ENCODE data around the gene TMEM150C.
"Not testable (repeated sequence)": the region's sequence is repeated elsewhere in the genome, so short reads cannot be mapped to it uniquely, and the experiment has no call there.

TMEM150C gene

GRCh38 chr4:82484996-82485783, 76.6 kb downstream of the TMEM150C start:
- H3K36me3 ChIP-seq (ENCODE audit: control insufficient read depth, low read depth, low read length) = no peaks in the 10 kb centered on the region
- H3K9me3 ChIP-seq (ENCODE audit: control insufficient read depth, low read depth, low read length) = no peaks in the 10 kb centered on the region
- H3K9ac ChIP-seq (ENCODE audit: low read length) = no peak overlapping the region
- no peaks in the 10 kb centered on the region for H3K27me3 ChIP-seq (ENCODE audit: control insufficient read depth, insufficient read depth, low read length)
- H3K4me3 ChIP-seq (ENCODE audit: low read length) = no peak overlapping the region
- no peaks in the 10 kb centered on the region for H3K4me1 ChIP-seq (ENCODE audit: control insufficient read depth, low read depth, low read length)
- no peak overlapping the region for H3K27ac ChIP-seq (ENCODE audit: low read length)

DNA sequence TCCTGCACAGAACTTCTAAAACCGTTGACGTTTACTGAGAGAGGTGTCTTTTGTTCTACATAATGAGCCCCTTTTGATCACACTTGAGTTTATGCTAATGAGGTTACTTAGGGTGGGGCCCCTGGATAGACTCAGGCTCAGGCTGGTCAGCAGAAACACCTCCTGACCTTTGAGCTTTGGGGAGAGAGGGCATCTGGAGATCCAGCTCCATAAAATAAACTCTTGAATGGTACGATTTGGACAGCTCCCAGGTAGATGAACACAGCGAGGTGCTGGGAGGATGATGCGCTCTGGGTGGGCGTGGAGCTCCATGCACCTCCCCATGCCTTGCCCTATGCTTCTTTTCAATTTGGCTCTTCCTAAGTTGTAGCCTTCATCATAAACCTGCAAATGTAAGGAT, 79.4 kb downstream of the TMEM150C start:
- Histone ChIP-seq H3K4me3 (ENCODE audit: low read length) (no peak overlapping the region), H3K36me3 (ENCODE audit: control insufficient read depth, low read depth, low read length) (no peaks in the 10 kb centered on the region), H3K27ac (ENCODE audit: low read length) (no peak overlapping the region), H3K27me3 (ENCODE audit: control insufficient read depth, insufficient read depth, low read length) (no peaks in the 10 kb centered on the region), H3K9me3 (ENCODE audit: control insufficient read depth, low read depth, low read length) (no peaks in the 10 kb centered on the region), H3K4me1 (ENCODE audit: control insufficient read depth, low read depth, low read length) (no peaks in the 10 kb centered on the region), H3K9ac (ENCODE audit: low read length) (no peak overlapping the region)

DNA sequence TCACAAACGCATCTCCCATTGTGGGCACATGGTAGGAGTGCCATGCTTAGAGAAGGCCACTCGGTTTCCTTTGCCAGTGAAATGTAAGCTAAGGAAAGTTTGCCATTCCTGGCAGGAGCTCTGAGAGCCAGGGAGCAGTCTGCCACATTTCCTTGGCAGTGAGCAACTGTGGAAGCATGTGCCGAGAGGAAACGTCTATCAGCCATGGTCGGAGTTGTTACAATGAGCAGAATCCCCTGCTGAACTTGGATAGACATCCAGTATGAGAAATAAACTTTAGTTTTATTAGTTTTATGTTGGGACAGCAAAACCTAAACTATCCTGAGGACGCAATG, 80.3 kb downstream of the TMEM150C start:
- no peaks in the 10 kb centered on the region for H3K36me3 ChIP-seq (ENCODE audit: control insufficient read depth, low read depth, low read length)
- no peaks in the 10 kb centered on the region for H3K4me1 ChIP-seq (ENCODE audit: control insufficient read depth, low read depth, low read length)
- no peaks in the 10 kb centered on the region for H3K27me3 ChIP-seq (ENCODE audit: control insufficient read depth, insufficient read depth, low read length)
- no peak overlapping the region for H3K4me3 ChIP-seq (ENCODE audit: low read length)
- no peak overlapping the region for H3K27ac ChIP-seq (ENCODE audit: low read length)
- no peak overlapping the region for H3K9ac ChIP-seq (ENCODE audit: low read length)
- H3K9me3 ChIP-seq (ENCODE audit: control insufficient read depth, low read depth, low read length) = no peaks in the 10 kb centered on the region

- H3K27ac ChIP-seq (ENCODE audit: low read length) = no peak overlapping the region
- H3K9me3 ChIP-seq (ENCODE audit: control insufficient read depth, low read depth, low read length) = no peaks in the 10 kb centered on the region
- H3K27me3 ChIP-seq (ENCODE audit: control insufficient read depth, insufficient read depth, low read length) = no peaks in the 10 kb centered on the region
- H3K9ac ChIP-seq (ENCODE audit: low read length) = no peak overlapping the region
- no peaks in the 10 kb centered on the region for H3K4me1 ChIP-seq (ENCODE audit: control insufficient read depth, low read depth, low read length)
- no peak overlapping the region for H3K4me3 ChIP-seq (ENCODE audit: low read length)
- H3K36me3 ChIP-seq (ENCODE audit: control insufficient read depth, low read depth, low read length) = no peaks in the 10 kb centered on the region
Measured at GRCh38 chr4:82480771-82481505, 80.8 kb downstream of the TMEM150C start.

GRCh38 chr4:82479562-82479961, 82.2 kb downstream of the TMEM150C start:
- H3K9me3 ChIP-seq (ENCODE audit: control insufficient read depth, low read depth, low read length) = no peaks in the 10 kb centered on the region

GRCh38 chr4:82477469-82477868, 84.3 kb downstream of the TMEM150C start:
- H3K27me3 ChIP-seq (ENCODE audit: control insufficient read depth, insufficient read depth, low read length); H3K9me3 ChIP-seq (ENCODE audit: control insufficient read depth, low read depth, low read length); H3K36me3 ChIP-seq (ENCODE audit: control insufficient read depth, low read depth, low read length); H3K27ac ChIP-seq (ENCODE audit: low read length); H3K4me1 ChIP-seq (ENCODE audit: control insufficient read depth, low read depth, low read length); H3K9ac ChIP-seq (ENCODE audit: low read length); H3K4me3 ChIP-seq (ENCODE audit: low read length): not testable (repeated sequence)

More at GRCh38 chr4:82479562-82479961, 82.2 kb downstream of the TMEM150C start:
- Histone ChIP-seq H3K36me3 (ENCODE audit: control insufficient read depth, low read depth, low read length) (no peaks in the 10 kb centered on the region), H3K4me3 (ENCODE audit: low read length) (no peak overlapping the region), H3K9ac (ENCODE audit: low read length) (no peak overlapping the region), H3K4me1 (ENCODE audit: control insufficient read depth, low read depth, low read length) (peaks cover 5% of the 10 kb centered on the region), H3K27me3 (ENCODE audit: control insufficient read depth, insufficient read depth, low read length) (no peaks in the 10 kb centered on the region), H3K27ac (ENCODE audit: low read length) (no peak overlapping the region)

GRCh38 chr4:82475931-82476330, 85.9 kb downstream of the TMEM150C start:
- not testable (repeated sequence) for H3K36me3 ChIP-seq (ENCODE audit: control insufficient read depth, low read depth, low read length); H3K4me3 ChIP-seq (ENCODE audit: low read length); H3K27ac ChIP-seq (ENCODE audit: low read length); H3K9me3 ChIP-seq (ENCODE audit: control insufficient read depth, low read depth, low read length); H3K9ac ChIP-seq (ENCODE audit: low read length); H3K4me1 ChIP-seq (ENCODE audit: control insufficient read depth, low read depth, low read length); H3K27me3 ChIP-seq (ENCODE audit: control insufficient read depth, insufficient read depth, low read length)

DNA sequence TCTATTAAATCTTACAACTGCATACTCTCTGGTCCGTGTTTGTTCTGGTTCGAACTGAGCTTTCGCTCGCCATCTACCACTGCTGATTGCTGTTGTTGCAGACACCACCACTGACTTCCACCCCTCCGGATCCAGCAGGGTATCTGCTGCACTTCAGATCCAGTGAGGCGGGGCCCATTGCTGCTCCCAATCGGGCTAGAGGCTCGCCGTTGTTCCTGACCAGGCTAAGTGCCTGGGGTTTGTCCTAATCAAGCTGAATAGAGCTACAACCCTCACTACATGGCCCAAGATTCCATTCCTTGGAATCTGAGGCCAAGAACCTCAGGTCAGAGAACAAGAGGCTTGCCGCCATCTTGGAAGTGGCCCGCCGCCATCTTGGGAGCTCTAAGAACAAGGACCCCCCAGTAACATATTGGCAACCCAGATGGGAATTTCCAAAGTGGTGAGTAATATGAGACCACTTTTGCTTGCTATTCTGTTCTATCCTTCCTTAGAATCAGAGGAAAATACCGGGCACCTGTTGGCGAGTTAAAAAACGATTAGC, 88.1 kb downstream of the TMEM150C start:
- no peaks in the 10 kb centered on the region for H3K9me3 ChIP-seq (ENCODE audit: control insufficient read depth, low read depth, low read length)
- peaks cover 5% of the 10 kb centered on the region for H3K4me1 ChIP-seq (ENCODE audit: control insufficient read depth, low read depth, low read length)
- H3K4me3 ChIP-seq (ENCODE audit: low read length) = no peak overlapping the region
- no peaks in the 10 kb centered on the region for H3K27me3 ChIP-seq (ENCODE audit: control insufficient read depth, insufficient read depth, low read length)
- H3K27ac ChIP-seq (ENCODE audit: low read length) = no peak overlapping the region
- no peaks in the 10 kb centered on the region for H3K36me3 ChIP-seq (ENCODE audit: control insufficient read depth, low read depth, low read length)
- H3K9ac ChIP-seq (ENCODE audit: low read length) = no peak overlapping the region

GRCh38 chr4:82473080-82473479, 88.7 kb downstream of the TMEM150C start:
- not testable (repeated sequence) for H3K4me3 ChIP-seq (ENCODE audit: low read length); H3K27ac ChIP-seq (ENCODE audit: low read length); H3K9ac ChIP-seq (ENCODE audit: low read length); H3K36me3 ChIP-seq (ENCODE audit: control insufficient read depth, low read depth, low read length); H3K27me3 ChIP-seq (ENCODE audit: control insufficient read depth, insufficient read depth, low read length); H3K9me3 ChIP-seq (ENCODE audit: control insufficient read depth, low read depth, low read length); H3K4me1 ChIP-seq (ENCODE audit: control insufficient read depth, low read depth, low read length)

DNA sequence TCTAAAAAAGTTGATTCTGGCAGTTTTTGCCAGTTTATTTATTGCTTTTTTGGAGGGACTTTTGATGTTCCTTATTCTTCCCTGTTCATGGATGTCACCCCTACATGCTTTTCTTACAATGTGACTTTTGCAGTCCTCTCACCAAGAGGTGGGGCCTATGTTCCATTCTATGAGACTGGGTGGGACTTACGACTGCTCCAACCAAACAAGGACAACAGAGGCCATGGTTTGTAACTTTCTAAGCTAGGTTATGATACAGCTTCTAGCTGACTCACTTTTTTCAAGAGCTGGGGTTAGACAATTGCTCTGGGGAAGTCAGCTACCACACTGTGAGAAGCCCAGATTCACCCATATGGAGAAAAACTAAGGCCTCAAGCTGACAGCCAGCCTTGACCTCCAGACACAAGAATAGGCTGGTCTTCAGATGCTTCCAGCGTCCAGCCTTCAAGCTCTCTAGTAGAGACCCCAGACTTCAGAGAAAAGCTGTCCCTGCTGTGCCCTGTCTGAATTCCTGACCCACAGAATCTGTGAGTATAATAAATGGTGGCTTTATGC, 91.9 kb downstream of the TMEM150C start:
- no peak overlapping the region for H3K9ac ChIP-seq (ENCODE audit: low read length)
- no peak overlapping the region for H3K27ac ChIP-seq (ENCODE audit: low read length)
- H3K9me3 ChIP-seq (ENCODE audit: control insufficient read depth, low read depth, low read length) = no peaks in the 10 kb centered on the region
- H3K36me3 ChIP-seq (ENCODE audit: control insufficient read depth, low read depth, low read length) = no peaks in the 10 kb centered on the region
- no peaks in the 10 kb centered on the region for H3K4me1 ChIP-seq (ENCODE audit: control insufficient read depth, low read depth, low read length)
- no peak overlapping the region for H3K4me3 ChIP-seq (ENCODE audit: low read length)
- H3K27me3 ChIP-seq (ENCODE audit: control insufficient read depth, insufficient read depth, low read length) = no peaks in the 10 kb centered on the region

DNA sequence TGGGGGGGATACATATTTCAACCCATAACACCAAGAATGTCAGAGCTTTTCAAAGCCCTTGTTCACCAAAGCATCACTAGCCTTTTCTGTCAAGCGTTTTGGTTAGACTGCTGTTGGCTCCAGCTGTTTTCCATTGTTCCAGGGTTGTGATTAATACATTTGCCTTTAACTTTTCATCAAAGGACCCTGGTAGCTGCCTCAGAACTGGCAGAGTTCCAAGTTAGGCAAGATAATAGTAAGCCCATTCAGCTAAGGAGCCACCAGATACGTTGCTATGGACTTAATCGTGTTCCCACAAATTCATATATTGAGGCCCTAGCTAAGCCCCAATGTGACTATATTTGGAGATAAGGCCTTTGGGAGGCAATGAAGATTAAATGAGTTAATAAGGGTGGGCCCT, 94.3 kb downstream of the TMEM150C start:
- no peak overlapping the region for H3K27ac ChIP-seq (ENCODE audit: low read length)
- H3K9ac ChIP-seq (ENCODE audit: low read length) = no peak overlapping the region
- peaks cover 9% of the 10 kb centered on the region for H3K36me3 ChIP-seq (ENCODE audit: control insufficient read depth, low read depth, low read length)
- H3K4me1 ChIP-seq (ENCODE audit: control insufficient read depth, low read depth, low read length) = peaks cover 4% of the 10 kb centered on the region
- no peak overlapping the region for H3K4me3 ChIP-seq (ENCODE audit: low read length)
- H3K27me3 ChIP-seq (ENCODE audit: control insufficient read depth, insufficient read depth, low read length) = no peaks in the 10 kb centered on the region
- no peaks in the 10 kb centered on the region for H3K9me3 ChIP-seq (ENCODE audit: control insufficient read depth, low read depth, low read length)

Data from iPS-18a (cell line).